Mucosa of rectum (tissue), 2 donors: Measurements from ENCODE around the gene SLC6A19.

Experiments used
- H3K27ac ChIP-seq, 2 donors: one replicate each; pipeline ENCODE4 v1.7.0; 2013; ENCODE audit warnings: inconsistent platforms in 2 of 2, low read depth in 2 of 2, low read length in 2 of 2
- H3K27me3 ChIP-seq, 2 donors: one replicate each; pipeline ENCODE4 v1.7.0; 2013; ENCODE audit warnings: low read length in 2 of 2; ENCODE audit not compliant: control insufficient read depth in 2 of 2, insufficient read depth in 2 of 2
- H3K36me3 ChIP-seq, 2 donors: one replicate each; pipeline ENCODE4 v1.7.0; 2013; ENCODE audit warnings: low read length in 2 of 2; ENCODE audit not compliant: control insufficient read depth in 2 of 2, insufficient read depth in 2 of 2
- H3K4me1 ChIP-seq, 2 donors: one replicate each; pipeline ENCODE4 v1.7.0; 2013; ENCODE audit warnings: low read length in 2 of 2, mild to moderate bottlenecking in 1 of 2; ENCODE audit not compliant: control insufficient read depth in 2 of 2, insufficient read depth in 2 of 2
- H3K4me3 ChIP-seq, 2 donors: one replicate each; pipeline ENCODE4 v1.7.0; 2013; ENCODE audit warnings: low read length in 2 of 2
- H3K9ac ChIP-seq, 2 donors: one replicate each; pipeline ENCODE4 v1.7.0; 2013; ENCODE audit warnings: low read length in 2 of 2, low read depth in 1 of 2, mild to moderate bottlenecking in 1 of 2
- H3K9me3 ChIP-seq, 2 donors: one replicate each; pipeline ENCODE4 v1.7.0; 2013; ENCODE audit warnings: low read length in 2 of 2; ENCODE audit not compliant: control insufficient read depth in 2 of 2
- donor health status: healthy.
- donor health status: Normal muscosa, but diverticular disease.

SLC6A19 gene

DNA sequence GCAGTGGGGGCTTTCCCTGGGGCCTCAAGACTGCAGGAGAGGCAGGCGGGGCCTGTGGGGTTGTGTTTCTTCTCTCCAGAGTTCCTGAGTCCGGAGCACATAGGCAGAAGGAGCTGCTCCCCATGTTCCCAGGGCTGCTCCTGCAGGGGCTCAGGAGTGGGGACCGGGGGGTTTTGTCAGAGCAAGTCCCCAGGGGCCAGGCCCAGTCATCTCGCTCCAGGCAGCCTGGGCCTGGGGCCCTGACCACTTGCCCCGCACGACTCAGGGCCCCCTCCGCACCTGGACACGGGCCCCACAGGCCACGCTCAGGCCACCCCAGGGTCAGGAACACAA, 22.0 kb upstream of the SLC6A19 start:
- no peaks in the 10 kb centered on the region for H3K9me3 ChIP-seq
- H3K27ac ChIP-seq, result no peak overlapping the region
- H3K4me3 ChIP-seq, result no peak overlapping the region
- peaks cover 15 to 29% of the 10 kb centered on the region in 2 donors for H3K4me1 ChIP-seq
- no peaks in the 10 kb centered on the region for H3K27me3 ChIP-seq
- no peak overlapping the region for H3K9ac ChIP-seq
- H3K36me3 ChIP-seq, result no peaks in the 10 kb centered on the region

DNA sequence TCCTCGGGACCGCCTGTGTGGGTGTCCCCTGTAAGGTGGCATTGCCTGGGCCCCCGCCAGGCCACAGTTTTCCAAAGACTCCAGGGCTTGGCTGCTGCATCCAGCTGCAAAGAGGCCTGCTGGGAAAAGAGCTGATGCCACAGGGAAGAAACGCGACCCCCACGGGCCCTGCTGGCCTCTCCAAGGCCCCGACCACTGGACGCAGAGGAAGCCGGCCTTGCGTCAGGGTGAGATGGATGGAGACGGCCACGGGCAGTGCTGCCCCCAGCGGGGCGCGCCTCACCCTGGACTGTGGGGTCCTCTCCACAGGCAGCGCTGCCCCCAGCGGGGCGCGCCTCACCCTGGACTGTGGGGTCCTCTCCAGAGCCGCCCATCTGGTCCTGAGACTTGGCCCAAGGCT, 21.3 kb upstream of the SLC6A19 start:
- H3K27ac ChIP-seq, result no peak overlapping the region
- peaks cover 15 to 30% of the 10 kb centered on the region in 2 donors for H3K4me1 ChIP-seq
- H3K9me3 ChIP-seq, result no peaks in the 10 kb centered on the region
- H3K36me3 ChIP-seq, result no peaks in the 10 kb centered on the region
- no peaks in the 10 kb centered on the region for H3K27me3 ChIP-seq
- H3K9ac ChIP-seq, result no peak overlapping the region
- no peak overlapping the region for H3K4me3 ChIP-seq

DNA sequence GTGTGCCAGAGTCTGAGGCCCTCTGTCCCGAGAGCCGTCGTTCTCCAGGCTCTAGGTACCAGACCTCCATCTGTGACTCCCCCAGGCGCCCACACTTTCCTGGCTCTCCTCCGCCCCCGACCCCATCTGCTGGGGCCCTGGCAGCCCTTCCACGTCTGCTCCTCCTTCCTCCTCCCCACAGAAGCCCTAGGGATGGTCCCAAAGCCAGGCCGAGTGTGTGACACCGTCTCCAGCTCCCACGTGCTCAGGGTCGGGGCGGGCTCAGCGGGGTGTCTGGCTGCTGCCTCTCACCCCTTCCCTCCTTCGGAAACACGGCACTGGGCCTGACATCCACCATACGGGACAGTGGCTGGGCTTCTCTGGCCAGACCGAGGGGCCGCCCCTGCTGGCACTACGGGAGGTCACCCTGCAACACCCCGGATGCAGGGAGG, 20.5 kb upstream of the SLC6A19 start:
- H3K9me3 ChIP-seq, result no peaks in the 10 kb centered on the region
- H3K4me3 ChIP-seq, result no peak overlapping the region
- no peak overlapping the region for H3K9ac ChIP-seq
- H3K27me3 ChIP-seq, result no peaks in the 10 kb centered on the region
- H3K4me1 ChIP-seq, result peaks cover 19 to 37% of the 10 kb centered on the region in 2 donors
- H3K36me3 ChIP-seq, result no peaks in the 10 kb centered on the region
- H3K27ac ChIP-seq, result no peak overlapping the region

DNA sequence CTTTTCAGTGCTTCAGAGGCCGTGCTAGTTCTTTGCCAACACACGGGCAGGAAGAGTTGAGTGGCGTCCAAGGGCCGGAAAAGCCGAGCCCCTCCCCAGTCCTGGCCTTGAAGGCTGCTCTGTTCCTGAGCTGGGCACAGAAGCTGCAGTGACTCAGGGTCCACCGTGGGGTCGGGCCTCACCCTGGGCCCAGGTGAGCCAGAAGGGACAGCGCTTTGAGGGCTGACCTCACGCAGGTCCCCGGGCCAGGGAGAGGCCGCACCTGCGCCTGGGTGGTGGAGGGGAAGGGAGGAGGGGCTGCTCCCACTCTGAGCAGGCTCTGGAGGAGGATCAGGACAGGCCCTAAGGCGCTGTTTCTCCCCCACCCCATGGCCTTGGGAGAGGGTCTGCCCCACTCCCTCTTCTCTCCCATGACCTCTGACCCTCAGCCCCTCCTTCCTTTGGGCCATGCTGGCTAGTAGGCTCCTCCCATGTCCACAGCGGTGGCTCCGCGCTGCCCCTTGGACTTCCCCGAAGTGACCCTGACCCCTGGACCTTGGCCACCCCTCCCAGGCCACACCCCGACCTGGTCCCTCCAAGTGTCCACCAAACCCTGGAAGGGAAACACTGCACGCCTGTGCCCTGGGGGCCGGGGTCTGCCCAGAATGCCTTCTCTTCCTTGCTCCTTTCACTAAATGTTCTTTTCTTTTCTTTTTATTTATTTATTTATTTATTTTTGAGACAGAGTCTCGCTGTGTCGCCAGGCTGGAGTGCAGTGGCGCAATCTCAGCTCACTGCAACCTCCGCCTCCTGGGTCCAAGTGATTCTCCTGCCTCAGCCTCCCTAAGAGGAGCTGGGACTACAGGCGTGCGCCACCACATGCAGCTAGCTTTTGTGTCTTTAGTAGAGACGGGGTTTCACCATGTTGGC, 19.7 kb upstream of the SLC6A19 start:
- H3K9me3 ChIP-seq, result no peaks in the 10 kb centered on the region
- no peak overlapping the region for H3K27ac ChIP-seq
- H3K4me3 ChIP-seq, result no peak overlapping the region
- H3K9ac ChIP-seq, result peak overlapping the region in 1 of 2 donors; percentile 6
- no peaks in the 10 kb centered on the region for H3K36me3 ChIP-seq
- peaks cover 24 to 44% of the 10 kb centered on the region in 2 donors for H3K4me1 ChIP-seq
- H3K27me3 ChIP-seq, result peaks cover 0 to 2% of the 10 kb centered on the region in 2 donors

DNA sequence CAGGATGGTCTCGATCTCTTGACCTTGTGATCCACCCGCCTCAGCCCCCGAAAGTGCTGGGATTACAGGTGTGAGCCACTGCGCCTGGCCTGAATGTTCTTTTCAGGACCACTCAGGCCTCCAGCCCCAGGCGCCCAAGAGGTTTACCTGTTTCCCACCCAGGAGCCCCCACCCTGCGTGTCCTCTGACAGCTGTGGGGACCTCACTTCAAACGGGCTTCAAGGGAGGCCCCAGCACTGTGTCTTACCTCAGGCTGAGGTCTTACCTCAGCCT, 19.1 kb upstream of the SLC6A19 start:
- peak overlapping the region; percentile 43 to 45 for H3K27ac ChIP-seq
- H3K9ac ChIP-seq, result no peak overlapping the region
- H3K27me3 ChIP-seq, result peaks cover 0 to 2% of the 10 kb centered on the region in 2 donors
- H3K4me1 ChIP-seq, result peaks cover 24 to 44% of the 10 kb centered on the region in 2 donors
- H3K36me3 ChIP-seq, result no peaks in the 10 kb centered on the region
- H3K9me3 ChIP-seq, result no peaks in the 10 kb centered on the region
- H3K4me3 ChIP-seq, result peak overlapping the region in 1 of 2 donors; percentile 37

DNA sequence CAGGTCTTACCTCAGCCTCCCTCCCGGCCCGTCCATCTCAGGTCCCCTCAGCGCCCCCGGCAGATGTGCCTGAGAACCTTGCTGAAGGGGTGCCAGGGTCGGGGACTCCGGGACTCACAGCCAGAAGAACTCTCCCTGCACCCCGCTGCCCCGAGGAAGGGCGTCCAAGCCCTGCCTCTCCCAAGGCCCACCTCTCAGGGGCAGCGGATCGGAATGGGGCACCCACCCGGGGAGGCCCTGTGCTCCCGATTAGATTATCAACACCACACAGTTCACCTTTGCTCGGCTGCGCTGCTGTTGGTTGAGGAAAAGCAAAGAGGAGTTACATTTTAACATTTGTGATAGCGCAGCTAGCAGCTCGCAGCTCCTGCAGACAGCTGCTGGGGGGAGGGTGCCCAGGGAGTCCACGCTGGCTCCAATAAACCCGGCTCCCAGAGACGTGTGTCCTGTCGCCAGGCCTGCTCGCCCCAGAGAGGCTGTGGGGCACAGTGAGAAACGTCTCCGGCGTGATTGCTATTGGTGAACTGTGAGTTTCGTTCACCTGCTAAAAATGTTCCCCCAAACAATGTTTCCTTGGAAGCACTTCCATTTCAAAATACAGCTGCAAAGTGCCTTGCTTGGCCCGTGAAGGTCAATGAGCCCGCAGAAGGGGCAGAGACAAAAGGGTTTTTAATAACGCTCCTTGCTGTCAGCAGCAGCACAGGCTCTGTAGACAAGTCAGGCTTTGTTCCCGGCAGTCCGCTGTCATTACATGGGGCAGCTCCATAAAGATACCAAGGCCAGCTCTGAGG, 18.6 kb upstream of the SLC6A19 start:
- peak overlapping the region; percentile 43 to 59 for H3K27ac ChIP-seq
- peak overlapping the region in 1 of 2 donors; percentile 37 for H3K4me3 ChIP-seq
- H3K9me3 ChIP-seq, result no peaks in the 10 kb centered on the region
- no peaks in the 10 kb centered on the region for H3K36me3 ChIP-seq
- peak overlapping the region in 1 of 2 donors; percentile 14 for H3K9ac ChIP-seq
- peaks cover 0 to 2% of the 10 kb centered on the region in 2 donors for H3K27me3 ChIP-seq
- H3K4me1 ChIP-seq, result peaks cover 28 to 46% of the 10 kb centered on the region in 2 donors

DNA sequence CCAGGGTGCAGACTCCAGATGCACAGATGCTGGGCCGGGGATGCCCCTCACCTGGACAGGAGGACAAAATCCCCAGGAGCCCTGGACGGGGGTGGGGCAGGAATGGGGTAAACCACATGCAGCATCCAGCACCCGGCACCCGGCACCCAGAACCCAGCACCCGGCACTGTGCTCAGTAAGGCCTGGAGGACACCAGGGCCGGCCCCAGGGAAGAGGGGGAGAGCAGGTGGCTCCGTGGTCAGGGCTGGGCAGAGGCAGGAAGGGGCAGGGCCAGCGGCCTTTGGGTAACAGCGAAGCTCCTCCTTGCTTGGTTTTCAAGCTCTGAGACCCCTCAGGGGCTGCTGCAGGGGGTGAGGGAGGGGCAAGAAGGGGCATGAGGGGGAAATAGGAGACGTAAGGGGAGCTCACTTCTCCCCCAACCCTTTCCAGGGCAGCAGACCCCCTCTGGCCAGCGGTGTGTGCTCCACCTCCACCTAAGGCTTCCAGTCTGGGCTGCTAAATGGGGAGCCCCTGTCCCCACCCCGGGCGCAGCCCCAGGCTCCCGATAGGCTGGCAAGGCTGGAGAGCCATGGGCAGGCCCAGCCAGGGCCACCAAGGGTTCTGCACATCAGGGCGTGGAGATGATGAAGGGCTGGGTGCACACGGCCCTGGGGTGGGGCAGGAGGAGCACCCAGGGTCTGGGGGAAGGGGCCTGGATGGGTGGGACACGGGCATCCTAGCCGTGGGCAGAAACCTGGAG, 17.8 kb upstream of the SLC6A19 start:
- no peak overlapping the region for H3K4me3 ChIP-seq
- H3K9ac ChIP-seq, result peak overlapping the region in 1 of 2 donors; percentile 14
- no peaks in the 10 kb centered on the region for H3K36me3 ChIP-seq
- peak overlapping the region in 1 of 2 donors; percentile 59 for H3K27ac ChIP-seq
- H3K9me3 ChIP-seq, result no peaks in the 10 kb centered on the region
- peaks cover 0 to 2% of the 10 kb centered on the region in 2 donors for H3K27me3 ChIP-seq
- peaks cover 31 to 48% of the 10 kb centered on the region in 2 donors for H3K4me1 ChIP-seq

DNA sequence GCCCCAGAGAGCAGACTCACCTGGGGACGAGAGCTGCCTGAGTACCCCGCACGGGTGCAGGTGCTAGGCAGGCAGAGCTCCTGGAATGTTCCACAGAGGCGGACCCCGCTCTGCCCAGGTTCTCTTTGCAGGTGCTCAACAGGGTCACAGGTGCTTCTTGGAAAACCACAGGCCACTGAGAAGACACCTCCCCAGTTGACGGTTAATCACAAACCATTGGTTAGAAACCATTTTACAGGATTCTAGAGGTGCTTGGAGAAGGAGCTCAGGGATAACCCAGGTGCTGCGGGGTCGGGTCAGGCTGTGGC, 17.3 kb upstream of the SLC6A19 start:
- Histone ChIP-seq H3K27ac (no peak overlapping the region), H3K36me3 (no peaks in the 10 kb centered on the region), H3K9ac (no peak overlapping the region), H3K4me1 (peaks cover 31 to 48% of the 10 kb centered on the region in 2 donors), H3K4me3 (no peak overlapping the region), H3K27me3 (peaks cover 0 to 2% of the 10 kb centered on the region in 2 donors), H3K9me3 (no peaks in the 10 kb centered on the region)

DNA sequence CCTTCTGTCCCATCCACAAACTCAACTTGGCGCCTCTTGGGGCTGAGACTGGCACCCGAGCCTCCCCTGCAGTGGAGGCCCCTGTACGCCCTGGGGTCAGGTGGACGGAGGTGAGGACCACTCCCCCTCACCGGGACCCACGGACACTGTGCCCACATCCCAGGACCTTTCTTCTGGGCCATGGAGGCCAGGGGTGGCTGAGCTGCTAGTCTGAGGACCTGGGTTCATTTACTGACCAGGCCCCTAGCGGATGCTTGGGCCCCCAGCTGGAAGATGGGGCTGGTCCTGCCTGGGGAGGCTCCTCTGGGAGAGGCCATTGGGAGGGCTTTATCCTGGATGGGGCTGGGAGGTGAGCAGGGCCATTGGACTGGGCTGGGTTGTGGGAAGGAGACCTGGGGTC, 16.9 kb upstream of the SLC6A19 start:
- H3K27ac ChIP-seq, result no peak overlapping the region
- peaks cover 0 to 4% of the 10 kb centered on the region in 2 donors for H3K27me3 ChIP-seq

More for the DNA sequence above, 16.9 kb upstream of the SLC6A19 start:
- no peaks in the 10 kb centered on the region for H3K36me3 ChIP-seq
- H3K9me3 ChIP-seq, result no peaks in the 10 kb centered on the region
- peaks cover 31 to 48% of the 10 kb centered on the region in 2 donors for H3K4me1 ChIP-seq
- H3K9ac ChIP-seq, result no peak overlapping the region
- no peak overlapping the region for H3K4me3 ChIP-seq
